Liver (tissue), 9 donors: ENCODE results near the gene CARD19. TPM values are rescaled to one million over a fixed set of nuclear protein-coding genes. Genes with fewer than 3 reads are reported as not detected.

Experiments
- DNase-seq: peaks from one replicate; pipeline ENCODE4 v3.0.0-alpha.2; 2017; ENCODE audit warnings: low spot score
- H3K27ac ChIP-seq, 2 donors: one replicate each; pipeline ENCODE4 v1.7.0; 2013; ENCODE audit warnings: inconsistent platforms in 2 of 2, low read length in 2 of 2, control low read depth in 1 of 2, low read depth in 1 of 2, mild to moderate bottlenecking in 1 of 2
- H3K27me3 ChIP-seq, 4 donors: one replicate each; pipeline versions ENCODE4 v1.6.1 to v1.7.0; 2013; ENCODE audit warnings: low read length in 3 of 4, inconsistent platforms in 1 of 4, mild to moderate bottlenecking in 1 of 4, moderate library complexity in 1 of 4; ENCODE audit not compliant: control insufficient read depth in 4 of 4, insufficient read depth in 4 of 4
- H3K36me3 ChIP-seq, 4 donors: one replicate each; pipeline versions ENCODE4 v1.6.1 to v1.7.0; 2013; ENCODE audit warnings: low read length in 3 of 4, mild to moderate bottlenecking in 3 of 4, low read depth in 1 of 4, moderate library complexity in 1 of 4; ENCODE audit not compliant: control insufficient read depth in 4 of 4, insufficient read depth in 3 of 4
- H3K4me1 ChIP-seq, 4 donors: one replicate each; pipeline versions ENCODE4 v1.6.1 to v1.7.0; 2013; ENCODE audit warnings: low read length in 3 of 4, mild to moderate bottlenecking in 3 of 4, moderate library complexity in 1 of 4; ENCODE audit not compliant: control insufficient read depth in 4 of 4, insufficient read depth in 4 of 4
- H3K4me3 ChIP-seq, 3 donors: one replicate each; pipeline versions ENCODE4 v1.6.1 to v1.7.0; 2013; ENCODE audit warnings: low read length in 3 of 3, control low read depth in 1 of 3, low read depth in 1 of 3, mild to moderate bottlenecking in 1 of 3
- H3K9ac ChIP-seq, 2 donors: one replicate each; pipeline ENCODE4 v1.7.0; 2013; ENCODE audit warnings: low read length in 2 of 2, mild to moderate bottlenecking in 2 of 2, moderate library complexity in 2 of 2, control low read depth in 1 of 2, low read depth in 1 of 2
- H3K9me3 ChIP-seq, 4 donors: one replicate each; pipeline versions ENCODE4 v1.6.1 to v1.7.0; 2013; ENCODE audit warnings: low read length in 3 of 4; ENCODE audit not compliant: control insufficient read depth in 4 of 4
- FOXA1 ChIP-seq: IDR thresholded peaks from 2 replicates; pipeline ENCODE4 v1.6.1; 2016; ENCODE audit warnings: antibody characterized with exemption
- HNF4A ChIP-seq, 2 donors: conservative IDR thresholded peaks; 2 replicates each; pipeline ENCODE4 v1.6.1; 2016; ENCODE audit warnings: antibody characterized with exemption in 2 of 2, mild to moderate bottlenecking in 2 of 2
- JUND ChIP-seq, 2 donors: IDR thresholded peaks; 2 replicates each; pipeline ENCODE4 v1.6.1; 2016; ENCODE audit warnings: antibody characterized with exemption in 2 of 2
- RAD21 ChIP-seq, 2 donors: IDR thresholded peaks; 2 replicates each; pipeline ENCODE4 v1.6.1; 2016; ENCODE audit warnings: antibody characterized with exemption in 2 of 2, mild to moderate bottlenecking in 2 of 2
- SP1 ChIP-seq: IDR thresholded peaks from 2 replicates; pipeline ENCODE4 v1.6.1; 2018; ENCODE audit warnings: antibody characterized with exemption, mild to moderate bottlenecking
- YY1 ChIP-seq: IDR thresholded peaks from 2 replicates; pipeline ENCODE4 v1.6.1; 2016; ENCODE audit warnings: antibody characterized with exemption, mild to moderate bottlenecking
- WGBS: extraction: QIAGEN DNeasy Blood & Tissue Kit; methylation state at CpG from one replicate; pipeline ENCODE4 v1.1.7; 2013; 5-methylcytosine and 5-hydroxymethylcytosine counted together
- polyA plus RNA-seq, 2 donors: library from polyadenylated mRNA; stranded (reverse) in 1 of 2; unstranded in 1 of 2; fragments of 200-250 nt in 1 of 2; fragments of >200 nt in 1 of 2; fragmentation: Nextera tagmentation in 1 of 2; extraction: Ambion mirVana in 1 of 2; gene quantifications; one replicate each; pipeline versions ENCODE4 v1.2.1 to v1.2.3, GENCODE V29; 2013 to 2015
- total RNA-seq, 2 donors: library from RNA; depleted of rRNA; stranded (reverse); fragments of >200 nt; gene quantifications; one replicate each; pipeline ENCODE4 v1.2.3, GENCODE V29; 2014
- TF ChIP-seq, protein P1 (sequence below): IDR thresholded peaks from 2 replicates; pipeline ENCODE4 v1.6.1; 2016; ENCODE audit warnings: antibody characterized with exemption
- TF ChIP-seq, protein P2 (sequence below): fragments of 150-350 bp; IDR thresholded peaks from 2 replicates; pipeline ENCODE4 v1.5.1; 2017; ENCODE audit warnings: improper control_type of control experiment, low read depth, low read length; ENCODE audit not compliant: missing input control
- TF ChIP-seq, protein P3 (sequence below): IDR thresholded peaks from 2 replicates; pipeline ENCODE4 v1.6.1; 2016; ENCODE audit warnings: antibody characterized with exemption
- TF ChIP-seq, protein P4 (sequence below): IDR thresholded peaks from 2 replicates; pipeline ENCODE4 v1.6.1; 2016; ENCODE audit warnings: antibody characterized with exemption, mild to moderate bottlenecking
- donor health status: healthy.
- donor health status: healthy.
- donor health status: healthy.
- donor health status: healthy.
- donor health status: healthy.

The CARD19 gene
- total and polyA plus RNA-seq, 4 donors, result 13.0 to 18.2 (median 16.3) TPM

DNA sequence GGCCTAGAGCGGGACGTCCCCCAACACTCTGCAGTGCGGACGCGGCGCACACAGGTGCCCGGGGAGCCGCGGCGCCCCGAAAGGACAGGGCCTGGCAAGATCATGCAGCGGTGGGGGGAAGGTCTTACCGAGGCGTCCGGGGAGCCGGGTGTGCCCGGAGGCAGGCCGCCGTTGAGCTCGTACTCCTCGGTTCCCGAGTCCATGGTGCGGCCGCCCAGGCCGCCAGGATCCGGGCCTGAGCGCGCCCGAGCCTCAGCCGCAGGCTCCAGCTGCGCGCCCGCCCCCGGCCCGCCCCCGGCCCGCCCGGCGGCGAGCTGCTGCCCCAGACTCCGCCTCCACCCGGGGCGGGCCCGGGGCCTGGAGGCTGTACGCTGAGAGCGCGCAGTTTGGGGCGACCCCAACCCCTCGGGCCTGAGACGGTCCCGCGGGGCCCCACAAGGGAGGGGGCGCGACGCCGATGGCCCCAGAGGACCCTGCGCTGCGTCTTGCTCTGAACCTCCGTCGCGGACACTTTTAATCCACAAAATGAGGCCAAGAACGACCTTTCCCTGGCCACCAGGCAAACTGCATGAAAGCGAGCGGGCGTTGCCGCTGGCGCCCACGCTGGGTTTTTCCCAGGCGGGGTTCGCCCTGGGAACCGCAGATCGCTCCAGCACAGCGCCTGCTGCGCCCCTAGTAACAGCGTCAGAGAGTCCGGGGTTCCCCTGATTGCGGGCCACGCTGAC lies 38.2 kb downstream of the CARD19 start, which contains the start of gene NINJ1:
NINJ1 (minus strand) TSS at position 237 of the 725 bp plus-strand sequence; CDS start at position 203, 34 bp downstream.
- Histone ChIP-seq H3K4me3 (peak within 1 kb of the TSS; percentile 55 to 76 (median 68)), H3K4me1 (peaks cover 20 to 59% (median 41%) of the 10 kb centered on the region in 4 donors)

DNA sequence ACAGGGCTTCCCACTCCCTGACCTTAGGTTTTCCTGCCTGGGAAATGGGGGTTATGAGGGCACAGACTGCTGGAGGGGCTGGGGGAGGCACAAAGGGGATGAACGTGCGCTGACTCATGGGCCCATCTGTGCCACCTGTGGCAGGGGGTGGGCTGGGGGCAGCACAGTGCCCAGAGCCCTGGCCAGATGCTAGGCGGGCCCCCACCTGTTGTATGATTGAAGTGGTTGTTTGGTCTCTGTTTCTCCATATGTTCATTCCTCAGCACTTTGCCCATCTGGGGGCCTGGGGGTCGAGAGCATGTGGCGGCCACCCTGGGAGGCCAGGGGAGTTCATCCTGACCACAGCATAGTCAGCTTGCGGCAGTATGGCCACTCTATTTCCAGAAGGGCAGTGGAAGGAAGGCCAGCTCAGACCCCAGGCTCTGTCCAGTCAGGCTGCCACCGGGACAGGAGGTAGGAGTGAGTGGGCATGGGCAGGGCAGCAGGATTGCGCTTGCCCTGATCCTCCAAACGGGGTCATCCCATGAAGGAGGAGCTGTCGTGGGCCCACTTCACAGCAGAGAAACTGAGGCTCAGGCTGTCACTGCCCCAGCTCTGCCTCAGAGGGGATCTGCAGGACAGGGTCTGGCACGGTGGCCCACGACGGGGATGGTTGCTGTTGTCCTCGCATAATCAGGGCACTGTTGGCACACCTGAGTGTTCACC lies 38.9 kb downstream of the CARD19 start:
- peak overlapping the region; percentile 67 to 79 for H3K9ac ChIP-seq
- peak overlapping the region; percentile 49 to 76 (median 65) for H3K4me3 ChIP-seq
- H3K9me3 ChIP-seq, result peaks cover 0 to 2% (median 0%) of the 10 kb centered on the region in 4 donors
- no peaks in the 10 kb centered on the region for H3K36me3 ChIP-seq
- no peaks in the 10 kb centered on the region for H3K27me3 ChIP-seq
- peaks cover 13 to 52% (median 37%) of the 10 kb centered on the region in 4 donors for H3K4me1 ChIP-seq
- TF ChIP-seq SP1 (no peak), JUND (IDR thresholded peaks at IDR 0.05) (no peak), RAD21 (IDR thresholded peaks at IDR 0.05) (no peak), FOXA1 (no peak), HNF4A (conservative IDR thresholded peaks at IDR 0.05) (no peak)
- TF ChIP-seq, protein P1, sequence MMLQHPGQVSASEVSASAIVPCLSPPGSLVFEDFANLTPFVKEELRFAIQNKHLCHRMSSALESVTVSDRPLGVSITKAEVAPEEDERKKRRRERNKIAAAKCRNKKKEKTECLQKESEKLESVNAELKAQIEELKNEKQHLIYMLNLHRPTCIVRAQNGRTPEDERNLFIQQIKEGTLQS, result no peak
- TF ChIP-seq, protein P2, sequence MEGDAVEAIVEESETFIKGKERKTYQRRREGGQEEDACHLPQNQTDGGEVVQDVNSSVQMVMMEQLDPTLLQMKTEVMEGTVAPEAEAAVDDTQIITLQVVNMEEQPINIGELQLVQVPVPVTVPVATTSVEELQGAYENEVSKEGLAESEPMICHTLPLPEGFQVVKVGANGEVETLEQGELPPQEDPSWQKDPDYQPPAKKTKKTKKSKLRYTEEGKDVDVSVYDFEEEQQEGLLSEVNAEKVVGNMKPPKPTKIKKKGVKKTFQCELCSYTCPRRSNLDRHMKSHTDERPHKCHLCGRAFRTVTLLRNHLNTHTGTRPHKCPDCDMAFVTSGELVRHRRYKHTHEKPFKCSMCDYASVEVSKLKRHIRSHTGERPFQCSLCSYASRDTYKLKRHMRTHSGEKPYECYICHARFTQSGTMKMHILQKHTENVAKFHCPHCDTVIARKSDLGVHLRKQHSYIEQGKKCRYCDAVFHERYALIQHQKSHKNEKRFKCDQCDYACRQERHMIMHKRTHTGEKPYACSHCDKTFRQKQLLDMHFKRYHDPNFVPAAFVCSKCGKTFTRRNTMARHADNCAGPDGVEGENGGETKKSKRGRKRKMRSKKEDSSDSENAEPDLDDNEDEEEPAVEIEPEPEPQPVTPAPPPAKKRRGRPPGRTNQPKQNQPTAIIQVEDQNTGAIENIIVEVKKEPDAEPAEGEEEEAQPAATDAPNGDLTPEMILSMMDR, result no peak
- H3K27ac ChIP-seq, result peak overlapping the region; percentile 89 to 95
- no peak for DNase-seq
- 81% methylated on average over 14 of the region's 14 CpGs for WGBS

More for the DNA sequence above, 38.2 kb downstream of the CARD19 start, which contains the start of gene NINJ1:
- H3K27me3 ChIP-seq, result no peaks in the 10 kb centered on the region
- H3K9ac ChIP-seq, result peak within 1 kb of the TSS; percentile 67 to 79
- peak within 1 kb of the TSS; percentile 89 to 95 for H3K27ac ChIP-seq
- peak; percentile 74 for DNase-seq
- no peaks in the 10 kb centered on the region for H3K36me3 ChIP-seq
- H3K9me3 ChIP-seq, result peaks cover 0 to 2% (median 0%) of the 10 kb centered on the region in 4 donors
- TF ChIP-seq, protein P3, sequence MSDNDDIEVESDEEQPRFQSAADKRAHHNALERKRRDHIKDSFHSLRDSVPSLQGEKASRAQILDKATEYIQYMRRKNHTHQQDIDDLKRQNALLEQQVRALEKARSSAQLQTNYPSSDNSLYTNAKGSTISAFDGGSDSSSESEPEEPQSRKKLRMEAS, result no peak
- TF ChIP-seq SP1, result peak; percentile 19
- TF ChIP-seq RAD21 (IDR thresholded peaks at IDR 0.05), result no peak
- TF ChIP-seq JUND (IDR thresholded peaks at IDR 0.05), result no peak
- TF ChIP-seq, protein P4, sequence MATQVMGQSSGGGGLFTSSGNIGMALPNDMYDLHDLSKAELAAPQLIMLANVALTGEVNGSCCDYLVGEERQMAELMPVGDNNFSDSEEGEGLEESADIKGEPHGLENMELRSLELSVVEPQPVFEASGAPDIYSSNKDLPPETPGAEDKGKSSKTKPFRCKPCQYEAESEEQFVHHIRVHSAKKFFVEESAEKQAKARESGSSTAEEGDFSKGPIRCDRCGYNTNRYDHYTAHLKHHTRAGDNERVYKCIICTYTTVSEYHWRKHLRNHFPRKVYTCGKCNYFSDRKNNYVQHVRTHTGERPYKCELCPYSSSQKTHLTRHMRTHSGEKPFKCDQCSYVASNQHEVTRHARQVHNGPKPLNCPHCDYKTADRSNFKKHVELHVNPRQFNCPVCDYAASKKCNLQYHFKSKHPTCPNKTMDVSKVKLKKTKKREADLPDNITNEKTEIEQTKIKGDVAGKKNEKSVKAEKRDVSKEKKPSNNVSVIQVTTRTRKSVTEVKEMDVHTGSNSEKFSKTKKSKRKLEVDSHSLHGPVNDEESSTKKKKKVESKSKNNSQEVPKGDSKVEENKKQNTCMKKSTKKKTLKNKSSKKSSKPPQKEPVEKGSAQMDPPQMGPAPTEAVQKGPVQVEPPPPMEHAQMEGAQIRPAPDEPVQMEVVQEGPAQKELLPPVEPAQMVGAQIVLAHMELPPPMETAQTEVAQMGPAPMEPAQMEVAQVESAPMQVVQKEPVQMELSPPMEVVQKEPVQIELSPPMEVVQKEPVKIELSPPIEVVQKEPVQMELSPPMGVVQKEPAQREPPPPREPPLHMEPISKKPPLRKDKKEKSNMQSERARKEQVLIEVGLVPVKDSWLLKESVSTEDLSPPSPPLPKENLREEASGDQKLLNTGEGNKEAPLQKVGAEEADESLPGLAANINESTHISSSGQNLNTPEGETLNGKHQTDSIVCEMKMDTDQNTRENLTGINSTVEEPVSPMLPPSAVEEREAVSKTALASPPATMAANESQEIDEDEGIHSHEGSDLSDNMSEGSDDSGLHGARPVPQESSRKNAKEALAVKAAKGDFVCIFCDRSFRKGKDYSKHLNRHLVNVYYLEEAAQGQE, result peak; percentile 2
- no peak for TF ChIP-seq YY1
- under 1% methylated on average over 78 of the region's 78 CpGs for WGBS
